ENCODE measurements around the gene BAG2. TPM values are rescaled to one million over a fixed set of nuclear protein-coding genes. Genes with fewer than 3 reads are reported as not detected.

The BAG2 gene
- total and polyA plus RNA-seq, 2 of the 4 experiments (the other 2 are of a cell fraction): 8.1 to 10.0 TPM

GRCh38 chr6:57134954-57135353, 37.2 kb upstream of the BAG2 start:
- Histone ChIP-seq H3K27me3 (ENCODE audit: control insufficient read depth, insufficient read depth, low read length) (no peaks in the 10 kb centered on the region), H3K18ac (ENCODE audit: low read depth, low read length) (no peak overlapping the region), H2BK20ac (ENCODE audit: low read depth, low read length) (no peak overlapping the region), H3K9me1 (ENCODE audit: insufficient read depth, low read length) (no peaks in the 10 kb centered on the region), H3K9me3 (ENCODE audit: control insufficient read depth, insufficient read depth, low read length) (no peaks in the 10 kb centered on the region), H2BK120ac (ENCODE audit: low read depth, low read length) (no peak overlapping the region), H3K27ac (ENCODE audit: insufficient read depth, low read length) (no peak overlapping the region), H2AFZ (replicated peaks; ENCODE audit: low read length, poor library complexity) (no peak overlapping the region), H3K36me3 (ENCODE audit: control insufficient read depth, insufficient read depth, low read length) (peaks cover 6% of the 10 kb centered on the region), H3K9ac (ENCODE audit: low read depth, low read length) (no peak overlapping the region), H4K5ac (ENCODE audit: low read depth, low read length) (no peak overlapping the region), H3K79me1 (ENCODE audit: low read depth in 1 of 2, low read length in 2 of 2) (peaks cover 6 to 11% of the 10 kb centered on the region in 2 experiments; a peak in 3 of 4 replicates), H2AK9ac (replicated peaks; ENCODE audit: low read depth, low read length, poor library complexity) (no peak overlapping the region), H3K14ac (replicated peaks; ENCODE audit: low read depth, low read length) (no peak overlapping the region), H2AK5ac (ENCODE audit: low read depth, low read length) (no peak overlapping the region), H4K8ac (ENCODE audit: low read depth in 2 of 2, low read length in 2 of 2) (no peak overlapping the region), H2BK15ac (ENCODE audit: low read depth, low read length) (no peak overlapping the region), H3K56ac (ENCODE audit: extremely low read depth, insufficient read depth, low read length) (no peak overlapping the region), H4K91ac (ENCODE audit: insufficient read depth, low read depth, low read length) (no peak overlapping the region), H3K4me3 (ENCODE audit: insufficient read depth, low read depth, low read length) (no peak overlapping the region), H3K23ac (ENCODE audit: low read depth, low read length) (no peak overlapping the region), H3K4me1 (ENCODE audit: control insufficient read depth, insufficient read depth, low read length) (no peaks in the 10 kb centered on the region), H4K20me1 (ENCODE audit: insufficient read depth, low read length) (no peaks in the 10 kb centered on the region), H2BK5ac (ENCODE audit: low read depth, low read length, poor library complexity, severe bottlenecking) (no peak overlapping the region), H3K4ac (ENCODE audit: low read depth, low read length) (no peak overlapping the region), H3K4me2 (ENCODE audit: low read depth, low read length) (no peak overlapping the region)
- intact Hi-C loops (cut with micrococcal nuclease) (no loop called here), in situ Hi-C loops (cut with MboI; ENCODE audit: low sequenced_read_pairs) (no loop called here), dilution Hi-C loops (cut with HindIII; ENCODE audit: low sequenced_read_pairs, unreplicated experiment) (no loop called here)
- CTCF ChIA-PET: no interaction called here
- POLR2A ChIA-PET (ENCODE audit: unreplicated experiment): no interaction called here
- WGBS, 2 experiments (ENCODE audit: extremely low coverage in 2 of 2, insufficient read length in 1 of 2): no CpG with 5 or more reads among the region's 1 CpG
- ATAC-seq (ENCODE audit: low read depth): no peak
- no TSS peak for BruUV-seq (replicated peaks)
- TF ChIP-seq FOS (IDR thresholded peaks at IDR 0.05; ENCODE audit: low read depth, low read length) (no peak), NFE2L2 (IDR thresholded peaks at IDR 0.05; ENCODE audit: low read depth, low read length) (no peak), RAD21 (IDR thresholded peaks at IDR 0.05; ENCODE audit: low read length) (no peak), RFX5 (IDR thresholded peaks at IDR 0.05; ENCODE audit: low read depth, low read length) (no peak), MXI1 (IDR thresholded peaks at IDR 0.05; ENCODE audit: borderline replicate concordance, low read depth, low read length) (no peak), CTCF (conservative IDR thresholded peaks at IDR 0.05; ENCODE audit: low read depth, low read length) (no peak), BHLHE40 (IDR thresholded peaks at IDR 0.05; ENCODE audit: low read depth, low read length) (no peak), USF2 (IDR thresholded peaks at IDR 0.05; ENCODE audit: low read depth, low read length) (no peak), POLR2A (IDR thresholded peaks at IDR 0.05; ENCODE audit: low read depth, low read length) (no peak), CHD1 (IDR thresholded peaks at IDR 0.05; ENCODE audit: low read depth, low read length) (no peak), ELK1 (IDR thresholded peaks at IDR 0.05; ENCODE audit: borderline replicate concordance, low read depth, low read length) (no peak), SMC3 (IDR thresholded peaks at IDR 0.05; ENCODE audit: low read depth, low read length) (no peak)
- DNase-seq: no peak
